ENCODE data around the gene HID1. TPM values are rescaled to one million over a fixed set of nuclear protein-coding genes. Genes with fewer than 3 reads are reported as not detected.
A peak's percentile ranks its signal among the peaks of the same experiment; 100 is the strongest.

The HID1 gene
- total RNA-seq, 2 donors from 2014 or later, result 87.1 to 101 TPM

GRCh38 chr17:74962622-74963394 is 9.8 kb downstream of the HID1 start:
- WGBS, result 84% methylated on average over 18 of the region's 18 CpGs
- Histone ChIP-seq H3K36me3 (no peaks in the 10 kb centered on the region), H3K4me1 (replicated peaks) (no peaks in the 10 kb centered on the region), H3K27ac (no peak overlapping the region), H3K27me3 (replicated peaks; ENCODE audit: insufficient read depth) (no peaks in the 10 kb centered on the region), H3K4me3 (no peak overlapping the region), H3K9me3 (no peaks in the 10 kb centered on the region)
- TF ChIP-seq CTCF (IDR thresholded peaks at IDR 0.05), result no peak
- no peak for TF ChIP-seq POLR2A (IDR thresholded peaks at IDR 0.05)
- no peak for TF ChIP-seq POLR2AphosphoS5 (IDR thresholded peaks at IDR 0.05)
- DNase-seq (ENCODE audit: low spot score), result no peak
- intact Hi-C loops (cut with DNase I), result loop anchor here (5.0 kb wide), 3 partner anchors 69 to 239 kb away; partner anchors contain the start of gene ARMC7

- Histone ChIP-seq H3K36me3 (no peaks in the 10 kb centered on the region), H3K4me1 (replicated peaks) (no peaks in the 10 kb centered on the region), H3K27me3 (replicated peaks; ENCODE audit: insufficient read depth) (no peaks in the 10 kb centered on the region), H3K4me3 (no peak overlapping the region), H3K27ac (no peak overlapping the region), H3K9me3 (no peaks in the 10 kb centered on the region)
- TF ChIP-seq CTCF (IDR thresholded peaks at IDR 0.05), result peak; percentile 52 to 92 (median 86)
- peak; percentile 65 for TF ChIP-seq POLR2AphosphoS5 (IDR thresholded peaks at IDR 0.05)
- no peak for TF ChIP-seq POLR2A (IDR thresholded peaks at IDR 0.05)
- intact Hi-C loops (cut with DNase I), result loop anchor here (5.0 kb wide), 3 partner anchors 70 to 240 kb away; partner anchors contain the start of gene ARMC7
- DNase-seq (ENCODE audit: low spot score), result peak; percentile 88
- WGBS, result 45% methylated on average over 23 of the region's 23 CpGs
These were observed 10.8 kb downstream of the HID1 start for GRCh38 chr17:74961657-74962350.

GRCh38 chr17:74960570-74961342 is 11.8 kb downstream of the HID1 start:
- no peak overlapping the region for H3K4me3 ChIP-seq
- TF ChIP-seq POLR2AphosphoS5 (IDR thresholded peaks at IDR 0.05) (no peak), CTCF (IDR thresholded peaks at IDR 0.05) (peak in 1 of 4 experiments; percentile 28)
- H3K36me3 ChIP-seq, result no peaks in the 10 kb centered on the region
- DNase-seq (ENCODE audit: low spot score), result no peak
- no peaks in the 10 kb centered on the region for H3K9me3 ChIP-seq
- H3K4me1 ChIP-seq (replicated peaks), result no peaks in the 10 kb centered on the region
- intact Hi-C loops (cut with DNase I), result loop anchor here (5.0 kb wide), 3 partner anchors 72 to 242 kb away; partner anchors contain the start of gene ARMC7
- WGBS, result 53% methylated on average over 19 of the region's 19 CpGs
- H3K27ac ChIP-seq, result no peak overlapping the region
- H3K27me3 ChIP-seq (replicated peaks; ENCODE audit: insufficient read depth), result no peaks in the 10 kb centered on the region

GRCh38 chr17:74959826-74960515 is 12.6 kb downstream of the HID1 start:
- Histone ChIP-seq H3K27ac (no peak overlapping the region), H3K27me3 (replicated peaks; ENCODE audit: insufficient read depth) (no peaks in the 10 kb centered on the region), H3K9me3 (no peaks in the 10 kb centered on the region), H3K36me3 (no peaks in the 10 kb centered on the region), H3K4me1 (replicated peaks) (no peaks in the 10 kb centered on the region), H3K4me3 (no peak overlapping the region)
- 74% methylated on average over 14 of the region's 14 CpGs for WGBS
- intact Hi-C loops (cut with DNase I), result loop anchor here (2.0 to 5.0 kb wide), 4 partner anchors 72 to 242 kb away; partner anchors contain the start of gene ARMC7
- no peak for DNase-seq (ENCODE audit: low spot score)
- no peak for TF ChIP-seq CTCF (IDR thresholded peaks at IDR 0.05)
- TF ChIP-seq POLR2AphosphoS5 (IDR thresholded peaks at IDR 0.05), result no peak
- no peak for TF ChIP-seq POLR2A (IDR thresholded peaks at IDR 0.05)
